Testis (tissue), 2 donors: Measurements from ENCODE around the gene CTPS2.
"Not testable (repeated sequence)": the region's sequence is repeated elsewhere in the genome, so short reads cannot be mapped to it uniquely, and the experiment has no call there.

ENCODE experiments used
- POLR2A ChIP-seq: fragments of 450-650 bp; IDR thresholded peaks from one replicate; pipeline ENCODE4 v1.6.1; 2017; ENCODE audit warnings: antibody characterized with exemption, mild to moderate bottlenecking, moderate library complexity
- TF ChIP-seq, protein P1 (sequence below), 3 experiments: fragments of 450-650 bp in 2 of 3; fragments of 200-600 bp in 1 of 3; sonication (generic) in 1 of 3; IDR thresholded peaks; one replicate each; pipeline ENCODE4 v1.5.1; 2016 to 2019; ENCODE audit warnings: antibody characterized with exemption in 3 of 3, mild to moderate bottlenecking in 2 of 3, moderate library complexity in 1 of 3

DNA sequence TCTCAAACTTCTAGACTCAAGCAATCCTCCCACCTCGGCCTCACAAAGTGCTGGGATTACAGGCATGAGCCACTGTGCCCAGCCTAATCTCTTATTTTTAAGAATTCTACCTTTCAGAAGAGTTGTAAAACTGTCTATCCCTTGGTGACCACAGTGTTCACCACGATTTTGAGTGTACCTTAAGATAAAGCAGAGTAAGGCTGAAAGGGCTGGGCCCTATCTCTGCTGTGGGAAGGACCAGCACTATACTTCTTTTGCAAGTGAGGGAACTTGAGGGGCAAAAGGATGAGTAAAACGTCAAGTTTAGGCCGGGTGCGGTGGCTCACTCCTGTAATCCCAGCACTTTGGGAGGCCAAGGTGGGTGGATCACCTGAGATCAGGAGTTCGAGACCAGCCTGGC is 4.0 kb upstream of the CTPS2 start:
- TF ChIP-seq, protein P1, sequence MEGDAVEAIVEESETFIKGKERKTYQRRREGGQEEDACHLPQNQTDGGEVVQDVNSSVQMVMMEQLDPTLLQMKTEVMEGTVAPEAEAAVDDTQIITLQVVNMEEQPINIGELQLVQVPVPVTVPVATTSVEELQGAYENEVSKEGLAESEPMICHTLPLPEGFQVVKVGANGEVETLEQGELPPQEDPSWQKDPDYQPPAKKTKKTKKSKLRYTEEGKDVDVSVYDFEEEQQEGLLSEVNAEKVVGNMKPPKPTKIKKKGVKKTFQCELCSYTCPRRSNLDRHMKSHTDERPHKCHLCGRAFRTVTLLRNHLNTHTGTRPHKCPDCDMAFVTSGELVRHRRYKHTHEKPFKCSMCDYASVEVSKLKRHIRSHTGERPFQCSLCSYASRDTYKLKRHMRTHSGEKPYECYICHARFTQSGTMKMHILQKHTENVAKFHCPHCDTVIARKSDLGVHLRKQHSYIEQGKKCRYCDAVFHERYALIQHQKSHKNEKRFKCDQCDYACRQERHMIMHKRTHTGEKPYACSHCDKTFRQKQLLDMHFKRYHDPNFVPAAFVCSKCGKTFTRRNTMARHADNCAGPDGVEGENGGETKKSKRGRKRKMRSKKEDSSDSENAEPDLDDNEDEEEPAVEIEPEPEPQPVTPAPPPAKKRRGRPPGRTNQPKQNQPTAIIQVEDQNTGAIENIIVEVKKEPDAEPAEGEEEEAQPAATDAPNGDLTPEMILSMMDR (IDR thresholded peaks at IDR 0.05), result not testable (repeated sequence)
- not testable (repeated sequence) for TF ChIP-seq POLR2A
